IMR-90 (cell line): ENCODE measurements around the gene AMFR. TPM values are rescaled to one million over a fixed set of nuclear protein-coding genes. Genes with fewer than 3 reads are reported as not detected.

Experiments
- ATAC-seq: fragments of 200-7000 bp; cut with Tn5 transposase; 2 replicates; pipeline ENCODE4 v1.9.1; 2020; ENCODE audit warnings: low read depth, mild to moderate bottlenecking, moderate library complexity
- BruUV-seq: library from RNA; stranded (reverse); fragments of 400-500 nt; replicated peaks from 2 replicates; lab custom pipeline; 2021; lab: Mats Ljungman, UMichigan
- CTCF ChIA-PET: fragments of 300-600 bp; formaldehyde crosslinking; extraction: SDS; loops from one replicate; lab custom pipeline; 2021; ENCODE audit warnings: antibody characterized with exemption; lab: Yijun Ruan, JAX
- POLR2A ChIA-PET: fragments of 300-600 bp; sonication (Branson Sonifier 250); formaldehyde crosslinking; loops from one replicate; lab custom pipeline; 2022; ENCODE audit warnings: antibody characterized with exemption; ENCODE audit not compliant: unreplicated experiment; lab: Charles Lee
- DNase-seq: peaks from one replicate; pipeline ENCODE4 v3.0.0; 2013
- H2AFZ ChIP-seq: replicated peaks from 2 replicates; pipeline ENCODE3; 2013; ENCODE audit warnings: low read length, mild to moderate bottlenecking; ENCODE audit not compliant: poor library complexity
- H2AK5ac ChIP-seq: 2 replicates; pipeline ENCODE4 v1.6.1; 2013; ENCODE audit warnings: low read depth, low read length, inconsistent platforms
- H2AK9ac ChIP-seq: replicated peaks from 2 replicates; pipeline ENCODE3; 2013; ENCODE audit warnings: mild to moderate bottlenecking, low read depth, low read length, moderate library complexity; ENCODE audit not compliant: poor library complexity
- H2BK120ac ChIP-seq: 2 replicates; pipeline ENCODE4 v1.6.1; 2013; ENCODE audit warnings: low read depth, low read length, inconsistent platforms
- H2BK15ac ChIP-seq: 3 replicates; pipeline ENCODE4 v1.6.1; 2013; ENCODE audit warnings: low read depth, low read length, inconsistent platforms
- H2BK20ac ChIP-seq: 2 replicates; pipeline ENCODE4 v1.6.1; 2013; ENCODE audit warnings: low read depth, mild to moderate bottlenecking, inconsistent platforms, low read length, moderate library complexity
- H2BK5ac ChIP-seq: 2 replicates; pipeline ENCODE4 v1.6.1; 2013; ENCODE audit warnings: mild to moderate bottlenecking, low read depth, low read length, inconsistent platforms; ENCODE audit not compliant: poor library complexity, severe bottlenecking
- H3K14ac ChIP-seq: replicated peaks from 2 replicates; pipeline ENCODE4 v1.6.1; 2013; ENCODE audit warnings: low read depth, low read length, inconsistent platforms
- H3K18ac ChIP-seq: 2 replicates; pipeline ENCODE4 v1.6.1; 2013; ENCODE audit warnings: low read depth, low read length, control low read depth
- H3K23ac ChIP-seq: 2 replicates; pipeline ENCODE4 v1.6.1; 2013; ENCODE audit warnings: low read depth, low read length, inconsistent platforms
- H3K27ac ChIP-seq: 2 replicates; pipeline ENCODE4 v1.5.1; 2013; ENCODE audit warnings: mild to moderate bottlenecking, control low read depth, low read length; ENCODE audit not compliant: insufficient read depth
- H3K27me3 ChIP-seq: 2 replicates; pipeline ENCODE4 v1.6.1; 2013; ENCODE audit warnings: low read length; ENCODE audit not compliant: control insufficient read depth, insufficient read depth
- H3K36me3 ChIP-seq: 2 replicates; pipeline ENCODE4 v1.6.1; 2013; ENCODE audit warnings: low read length, mixed read lengths; ENCODE audit not compliant: control insufficient read depth, insufficient read depth
- H3K4ac ChIP-seq: 2 replicates; pipeline ENCODE4 v1.6.1; 2013; ENCODE audit warnings: low read depth, low read length, inconsistent platforms
- H3K4me1 ChIP-seq: 2 replicates; pipeline ENCODE4 v1.6.1; 2013; ENCODE audit warnings: low read length, mixed read lengths; ENCODE audit not compliant: control insufficient read depth, insufficient read depth
- H3K4me2 ChIP-seq: 2 replicates; pipeline ENCODE4 v1.6.1; 2013; ENCODE audit warnings: low read depth, mild to moderate bottlenecking, control low read depth, low read length, moderate library complexity
- H3K4me3 ChIP-seq: 2 replicates; pipeline ENCODE4 v1.5.1; 2013; ENCODE audit warnings: low read depth, mild to moderate bottlenecking, control low read depth, low read length, moderate library complexity; ENCODE audit not compliant: insufficient read depth
- H3K56ac ChIP-seq: 2 replicates; pipeline ENCODE4 v1.6.1; 2013; ENCODE audit warnings: low read length, inconsistent platforms; ENCODE audit not compliant: insufficient read depth; ENCODE audit errors: extremely low read depth
- H3K79me1 ChIP-seq, 2 experiments: 2 replicates each; pipeline ENCODE4 v1.6.1; 2013; ENCODE audit warnings: low read length in 2 of 2, inconsistent platforms in 1 of 2, low read depth in 1 of 2
- H3K9ac ChIP-seq: 2 replicates; pipeline ENCODE4 v1.6.1; 2013; ENCODE audit warnings: low read depth, low read length, control low read depth
- H3K9me1 ChIP-seq: 2 replicates; pipeline ENCODE4 v1.6.1; 2013; ENCODE audit warnings: low read length, inconsistent platforms; ENCODE audit not compliant: insufficient read depth
- H3K9me3 ChIP-seq: 2 replicates; pipeline ENCODE4 v1.6.1; 2013; ENCODE audit warnings: low read length; ENCODE audit not compliant: control insufficient read depth, insufficient read depth
- H4K20me1 ChIP-seq: 2 replicates; pipeline ENCODE4 v1.6.1; 2013; ENCODE audit warnings: low read length, inconsistent platforms; ENCODE audit not compliant: insufficient read depth
- H4K5ac ChIP-seq: 2 replicates; pipeline ENCODE4 v1.6.1; 2013; ENCODE audit warnings: mild to moderate bottlenecking, low read depth, low read length, control low read depth
- H4K8ac ChIP-seq, 2 experiments: 2 replicates each; pipeline ENCODE4 v1.6.1; 2013; ENCODE audit warnings: low read depth in 2 of 2, low read length in 2 of 2, control low read depth in 1 of 2, inconsistent platforms in 1 of 2
- H4K91ac ChIP-seq: 2 replicates; pipeline ENCODE4 v1.6.1; 2013; ENCODE audit warnings: low read depth, low read length, inconsistent platforms; ENCODE audit not compliant: insufficient read depth
- BHLHE40 ChIP-seq: fragments of 150-350 bp; IDR thresholded peaks from 2 replicates; pipeline ENCODE4 v1.6.1; 2016; ENCODE audit warnings: mild to moderate bottlenecking, low read depth, low read length
- CEBPB ChIP-seq: IDR thresholded peaks from 2 replicates; pipeline ENCODE4 v1.6.1; 2012; ENCODE audit warnings: low read depth, low read length, improper control_type of control experiment
- MXI1 ChIP-seq: IDR thresholded peaks from 2 replicates; pipeline ENCODE4 v1.6.1; 2012; ENCODE audit warnings: low read depth, mild to moderate bottlenecking, low read length, moderate library complexity, borderline replicate concordance
- POLR2A ChIP-seq: IDR thresholded peaks from 2 replicates; pipeline ENCODE4 v1.6.1; 2012; ENCODE audit warnings: mild to moderate bottlenecking, low read depth, low read length
- SMC3 ChIP-seq: fragments of 150-350 bp; IDR thresholded peaks from 2 replicates; pipeline ENCODE4 v1.6.1; 2016; ENCODE audit warnings: low read depth, mild to moderate bottlenecking, antibody characterized with exemption, low read length, moderate library complexity
- WGBS, 2 experiments: methylation state at CpG; one replicate each; pipeline versions ENCODE4 v1.1.5 to v1.1.7; 2013; ENCODE audit warnings: missing lambda C conversion rate in 2 of 2; ENCODE audit not compliant: insufficient read length in 1 of 2; ENCODE audit errors: extremely low coverage in 2 of 2; 5-methylcytosine and 5-hydroxymethylcytosine counted together
- dilution Hi-C: fragments of 300-500 bp; cut with HindIII; formaldehyde crosslinking; loops from one replicate; pipeline ENCODE4 v1.14.3; 2018; ENCODE audit warnings: low sequenced_read_pairs; ENCODE audit not compliant: unreplicated experiment
- in situ Hi-C: fragments of 300-500 bp; cut with MboI; formaldehyde crosslinking; loops from 3 replicates; pipeline ENCODE4 v1.14.3; 2019; ENCODE audit warnings: low sequenced_read_pairs, inconsistent platforms, mixed read lengths
- intact Hi-C: fragments of 100-400 bp; cut with micrococcal nuclease; formaldehyde crosslinking; loops from 2 replicates; pipeline ENCODE4 v1.10.0; 2022
- polyA plus RNA-seq, 3 experiments: library from polyadenylated mRNA; depleted of rRNA; stranded (reverse); fragments of >200 nt; gene quantifications; 2 replicates each; pipeline ENCODE4 v1.2.3, GENCODE V29; 2012; ENCODE audit warnings: low replicate concordance in 1 of 3
- total RNA-seq: library from RNA; depleted of rRNA; stranded (reverse); fragments of >200 nt; gene quantifications from 2 replicates; pipeline ENCODE4 v1.2.3, GENCODE V29; 2012

Gene AMFR
- total and polyA plus RNA-seq, 2 of the 4 experiments (the other 2 are of a cell fraction) = 60.7 to 216 TPM

DNA sequence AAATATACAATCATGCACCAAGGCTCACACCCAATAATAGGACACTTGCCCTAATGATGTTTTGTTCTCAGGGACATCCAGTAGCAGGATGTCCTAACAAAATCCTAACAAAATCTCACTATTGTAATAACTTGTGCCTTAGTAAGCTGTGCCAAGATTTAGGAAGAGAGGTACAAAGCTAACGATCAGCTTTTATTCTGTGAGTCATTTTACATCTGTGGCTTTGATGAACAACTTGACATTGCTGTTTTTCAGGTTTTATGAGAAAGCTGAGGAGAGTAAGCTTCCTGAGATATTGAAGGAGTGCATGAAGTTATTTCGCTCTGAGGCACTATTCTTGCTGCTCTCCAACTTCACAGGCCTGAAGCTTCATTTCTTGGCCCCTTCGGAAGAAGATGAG lies 44.9 kb upstream of the AMFR start:
- H2BK20ac ChIP-seq = no peak overlapping the region
- no peak overlapping the region for H4K5ac ChIP-seq
- no peak overlapping the region for H2AK5ac ChIP-seq
- in situ Hi-C loops = no loop called here
- peaks cover 3 to 7% of the 10 kb centered on the region in 2 experiments; a peak in 3 of 4 replicates for H3K79me1 ChIP-seq
- no peak overlapping the region for H3K27ac ChIP-seq
- dilution Hi-C loops = no loop called here
- no peak overlapping the region for H2BK120ac ChIP-seq
- no TSS peak for BruUV-seq
- H3K9ac ChIP-seq = no peak overlapping the region
- CTCF ChIA-PET = interaction anchor here (1.0 kb wide), 1 partner anchor 232 kb away, joined by 4 read pairs; no protein-coding TSS in a partner anchor
- H3K4me2 ChIP-seq = no peak overlapping the region
- H2AFZ ChIP-seq = no peak overlapping the region
- H3K27me3 ChIP-seq = no peaks in the 10 kb centered on the region
- H2BK5ac ChIP-seq = no peak overlapping the region
- TF ChIP-seq MXI1 (no peak), BHLHE40 (no peak), SMC3 (no peak), CEBPB (no peak), POLR2A (no peak)
- H3K9me1 ChIP-seq = no peaks in the 10 kb centered on the region
- no CpG with 5 or more reads among the region's 3 CpGs for WGBS, 2 experiments
- H3K18ac ChIP-seq = no peak overlapping the region
- H3K36me3 ChIP-seq = peaks cover 53% of the 10 kb centered on the region
- intact Hi-C loops = loop anchor here (2.0 kb wide), 1 partner anchor 13 kb away; no protein-coding TSS in a partner anchor
- H3K4ac ChIP-seq = no peak overlapping the region
- H2BK15ac ChIP-seq = no peak overlapping the region
- H2AK9ac ChIP-seq = no peak overlapping the region
- H3K4me1 ChIP-seq = no peaks in the 10 kb centered on the region
- H3K9me3 ChIP-seq = no peaks in the 10 kb centered on the region
- H4K91ac ChIP-seq = no peak overlapping the region
- no peaks in the 10 kb centered on the region for H4K20me1 ChIP-seq
- no peak overlapping the region for H3K14ac ChIP-seq
- H4K8ac ChIP-seq = no peak overlapping the region
- no peak overlapping the region for H3K56ac ChIP-seq
- H3K4me3 ChIP-seq = no peak overlapping the region
- no peak overlapping the region for H3K23ac ChIP-seq
- DNase-seq = no peak
- POLR2A ChIA-PET = no interaction called here
- ATAC-seq = no peak
